CD4-positive, alpha-beta T cell treated with Interleukin-15 for 4 hours (primary cell): ENCODE data around the gene KLHL22.
A peak's percentile ranks its signal among the peaks of the same experiment; 100 is the strongest.
"Not testable (repeated sequence)": the region's sequence is repeated elsewhere in the genome, so short reads cannot be mapped to it uniquely, and the experiment has no call there.

Source experiments
- DNase-seq: peaks from one replicate; pipeline ENCODE4 v3.0.0-alpha.2; 2020; ENCODE audit warnings: low spot score

The KLHL22 gene

DNA sequence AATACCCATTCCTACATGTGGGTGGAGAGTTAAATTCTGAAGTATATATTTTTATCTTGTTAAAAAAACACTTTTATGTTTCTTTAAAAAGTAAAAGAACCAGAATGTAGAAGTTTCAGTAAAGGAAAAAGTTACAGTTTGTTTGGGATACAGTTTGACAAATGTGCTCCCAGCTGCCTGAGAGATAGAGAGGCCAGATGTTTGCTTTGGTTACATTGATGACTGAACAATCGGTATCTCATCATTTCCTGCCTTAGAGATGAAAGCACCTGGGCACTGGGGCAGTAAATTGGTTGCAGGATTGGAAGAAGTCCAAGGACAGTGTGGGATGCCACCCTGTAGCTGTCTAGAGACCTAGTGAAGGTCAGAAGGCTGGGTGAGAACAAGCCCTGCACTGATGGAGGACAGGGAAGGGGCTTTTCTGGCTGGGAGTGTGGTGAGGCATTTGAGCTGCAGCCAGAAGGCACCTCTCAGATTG, 28.4 kb upstream of the KLHL22 start:
- DNase-seq: peak; percentile 47

DNA sequence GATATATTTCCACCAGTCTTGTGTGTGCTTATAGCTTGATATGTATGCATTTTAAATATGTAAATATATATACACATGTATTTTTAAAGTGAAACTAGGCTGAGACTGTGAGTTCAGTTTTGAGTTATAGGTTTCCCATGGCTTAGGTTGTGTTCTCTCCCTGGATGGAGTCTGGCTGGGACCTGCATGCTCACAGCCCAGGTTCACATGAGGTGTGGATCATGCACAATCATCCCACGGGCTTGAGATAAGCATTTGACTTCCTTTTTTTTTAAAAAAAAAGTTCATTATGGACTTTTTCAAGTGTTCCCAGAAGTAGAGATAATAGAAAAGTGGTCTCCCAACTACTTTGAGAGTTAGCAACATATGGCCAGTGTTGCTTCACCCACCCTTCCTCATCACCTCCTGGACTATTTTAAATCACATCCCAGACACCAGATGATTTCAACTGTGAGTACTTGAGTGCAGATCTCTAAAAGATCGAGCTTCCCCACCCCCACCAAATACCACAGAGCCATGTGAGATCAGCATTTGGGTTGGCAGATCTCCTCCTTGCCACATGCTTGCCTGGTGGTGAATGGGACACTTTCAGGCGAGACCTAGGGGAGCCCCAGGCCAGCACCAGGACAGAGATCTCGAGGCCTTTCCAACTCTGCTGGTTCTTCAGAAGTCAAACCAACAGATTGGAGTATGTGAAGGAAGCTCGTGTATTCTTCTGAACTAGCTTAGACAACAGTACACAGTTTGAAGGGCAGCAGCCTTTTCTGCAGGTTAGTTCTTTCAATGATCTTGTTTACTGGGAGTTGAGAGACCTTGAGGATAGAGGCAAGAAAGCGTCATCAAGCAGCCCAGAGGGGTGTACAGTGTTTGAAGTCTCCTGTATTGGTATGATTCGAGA, 27.7 kb upstream of the KLHL22 start:
- DNase-seq: peak; percentile 27

DNA sequence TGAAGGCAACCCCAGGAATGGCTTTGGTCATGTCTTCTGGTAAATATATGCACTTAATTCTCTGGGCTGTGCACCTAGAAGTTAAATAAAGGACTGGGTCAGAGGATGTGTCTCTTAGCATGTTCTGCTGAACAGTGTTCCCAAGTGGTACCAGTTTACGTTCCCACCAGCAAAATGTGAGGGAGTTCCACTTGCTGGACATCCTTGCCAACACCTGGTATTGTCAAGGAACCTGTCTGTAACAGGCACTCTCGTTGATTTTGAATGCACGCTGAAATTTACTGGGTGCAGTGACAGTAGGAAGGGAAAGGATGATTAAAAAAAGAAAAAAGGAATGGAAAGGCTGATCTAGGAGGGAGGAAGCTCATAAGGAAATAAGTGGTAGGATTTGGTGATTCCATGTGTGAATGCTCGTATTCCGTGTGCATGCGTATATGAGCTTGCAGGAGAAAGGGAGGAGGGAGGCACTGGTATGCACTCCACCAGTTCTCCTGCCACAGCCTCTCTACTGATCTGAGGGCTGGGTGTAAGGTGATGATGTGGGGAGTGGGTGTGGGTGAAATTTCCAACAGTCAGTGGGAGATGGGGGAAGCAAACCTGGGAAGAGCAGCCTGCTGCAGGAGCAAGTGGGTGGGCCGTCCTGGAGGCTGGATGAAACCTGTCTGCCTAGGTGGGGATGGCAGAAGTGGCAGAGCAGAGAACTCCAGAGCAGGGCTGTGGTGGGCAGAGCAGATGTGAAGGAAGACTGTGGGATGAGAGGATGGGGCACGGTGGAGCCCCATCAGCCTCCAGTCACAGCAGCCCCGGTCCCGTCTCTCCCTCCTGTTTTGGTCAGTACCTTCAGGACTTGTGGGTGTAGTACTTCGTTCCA, 26.8 kb upstream of the KLHL22 start:
- DNase-seq: no peak

DNA sequence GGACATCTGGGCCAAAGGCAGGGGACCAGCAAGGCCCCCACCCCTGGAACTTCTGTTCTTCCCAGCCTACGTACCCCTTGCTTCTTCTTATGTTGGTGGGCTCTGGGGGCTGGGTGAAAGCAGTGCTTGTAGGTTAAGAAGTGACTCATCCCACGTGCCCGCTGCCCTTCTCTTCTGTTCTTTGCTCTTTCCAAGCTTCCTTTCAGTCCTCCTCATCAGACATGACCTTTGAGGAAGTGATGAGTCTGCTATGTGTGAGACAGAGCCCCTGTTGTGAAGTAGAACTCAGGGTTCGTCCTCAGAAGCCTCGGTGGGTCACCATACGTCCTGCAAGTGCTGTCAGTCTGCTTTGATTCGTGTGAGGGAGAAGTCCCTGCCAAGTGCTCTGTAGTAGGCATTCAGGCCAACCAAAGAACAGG, 24.5 kb upstream of the KLHL22 start:
- DNase-seq: peak; percentile 50

DNA sequence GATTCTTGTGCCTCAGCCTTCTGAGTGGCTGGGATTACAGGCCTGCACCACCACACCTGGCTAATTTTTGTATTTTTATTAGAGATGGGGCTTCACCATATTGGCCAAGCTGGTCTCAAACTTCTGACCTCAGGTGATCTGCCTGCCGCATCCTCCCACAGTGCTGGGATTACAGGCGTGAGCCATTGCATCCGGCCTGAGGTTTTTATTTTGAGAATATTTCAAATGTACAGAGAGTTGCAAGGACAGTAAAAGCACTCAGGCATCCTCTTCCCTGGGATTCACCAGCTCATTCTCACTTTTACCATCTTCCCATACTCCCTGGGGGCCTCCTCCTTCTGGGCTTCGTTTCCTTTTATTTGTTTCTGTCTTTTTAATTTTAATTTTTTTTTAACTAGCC, 24.0 kb upstream of the KLHL22 start:
- DNase-seq: no peak

DNA sequence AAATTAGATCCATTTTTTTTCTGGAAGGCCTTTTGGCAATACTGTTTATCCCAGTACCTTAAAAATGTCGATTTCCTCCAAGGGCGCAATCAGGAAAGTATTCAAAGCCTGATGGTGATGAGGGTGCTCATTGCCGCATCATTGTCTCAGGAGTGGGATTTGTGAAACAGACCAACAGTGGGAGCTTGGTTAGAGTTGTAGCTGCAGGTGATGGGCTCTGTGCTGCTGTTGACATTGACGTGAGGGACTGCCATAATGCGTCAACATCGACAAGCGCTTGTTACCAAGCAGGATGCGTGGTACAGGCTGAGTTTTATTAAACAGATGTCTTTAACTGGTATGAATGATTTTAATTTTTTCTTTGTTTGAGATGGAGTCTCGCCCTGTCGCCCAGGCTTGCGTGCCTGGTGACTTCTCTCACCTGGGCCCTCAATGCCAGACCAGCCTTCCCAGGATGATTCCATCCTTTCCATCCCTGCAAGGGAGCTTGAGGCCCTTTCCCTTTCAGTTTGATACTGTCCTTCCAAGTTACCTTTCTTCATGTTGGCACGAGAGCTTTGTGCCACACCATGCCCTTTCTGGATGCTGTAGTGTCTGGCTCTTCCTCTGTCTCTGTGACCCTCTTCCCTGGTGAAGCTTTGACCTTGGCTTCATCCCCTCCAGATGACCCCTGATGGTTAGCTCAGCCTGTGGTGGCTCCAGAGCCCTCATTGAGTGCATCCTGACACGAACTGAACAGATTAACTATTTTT, 22.4 kb upstream of the KLHL22 start:
- DNase-seq: no peak

DNA sequence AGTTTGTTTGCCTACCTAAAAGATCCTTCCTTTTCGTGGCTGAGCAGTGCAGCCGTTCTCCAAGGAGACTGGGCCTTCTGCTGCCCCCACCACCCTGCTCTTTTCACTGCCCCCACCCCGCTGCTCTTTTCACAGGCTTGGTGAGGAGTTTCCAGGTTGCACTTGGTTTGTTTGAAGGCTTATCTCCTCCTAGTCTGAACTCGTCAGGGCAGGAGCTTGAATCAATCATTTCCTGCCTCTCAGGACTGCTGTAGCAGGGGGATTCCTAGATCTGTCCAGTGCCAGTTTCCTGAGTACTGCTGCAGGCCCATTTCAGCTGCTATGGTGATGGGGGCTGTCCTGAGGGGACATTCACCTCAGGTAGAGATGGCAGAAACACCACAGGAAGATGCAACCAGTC, 21.8 kb upstream of the KLHL22 start:
- no peak for DNase-seq

DNA sequence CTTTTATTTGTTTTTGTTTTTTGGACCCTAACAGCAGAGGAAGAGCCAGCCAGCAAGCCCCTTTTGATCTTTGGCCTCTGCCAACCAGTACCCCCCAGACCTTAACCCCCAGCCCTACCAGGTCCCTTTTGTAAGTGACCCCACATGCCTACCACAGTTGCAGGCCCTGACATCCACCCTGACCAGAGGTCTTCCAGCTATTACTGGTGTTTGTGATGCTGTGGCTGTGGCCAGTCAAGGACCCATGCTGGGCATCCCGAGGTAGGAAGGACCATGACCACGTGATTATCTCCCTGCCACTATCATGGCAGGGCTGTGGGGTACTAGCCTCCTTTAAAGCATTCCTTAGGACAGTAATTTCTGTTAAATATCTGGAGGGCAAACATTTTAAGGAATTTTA, 20.8 kb upstream of the KLHL22 start:
- DNase-seq: no peak

DNA sequence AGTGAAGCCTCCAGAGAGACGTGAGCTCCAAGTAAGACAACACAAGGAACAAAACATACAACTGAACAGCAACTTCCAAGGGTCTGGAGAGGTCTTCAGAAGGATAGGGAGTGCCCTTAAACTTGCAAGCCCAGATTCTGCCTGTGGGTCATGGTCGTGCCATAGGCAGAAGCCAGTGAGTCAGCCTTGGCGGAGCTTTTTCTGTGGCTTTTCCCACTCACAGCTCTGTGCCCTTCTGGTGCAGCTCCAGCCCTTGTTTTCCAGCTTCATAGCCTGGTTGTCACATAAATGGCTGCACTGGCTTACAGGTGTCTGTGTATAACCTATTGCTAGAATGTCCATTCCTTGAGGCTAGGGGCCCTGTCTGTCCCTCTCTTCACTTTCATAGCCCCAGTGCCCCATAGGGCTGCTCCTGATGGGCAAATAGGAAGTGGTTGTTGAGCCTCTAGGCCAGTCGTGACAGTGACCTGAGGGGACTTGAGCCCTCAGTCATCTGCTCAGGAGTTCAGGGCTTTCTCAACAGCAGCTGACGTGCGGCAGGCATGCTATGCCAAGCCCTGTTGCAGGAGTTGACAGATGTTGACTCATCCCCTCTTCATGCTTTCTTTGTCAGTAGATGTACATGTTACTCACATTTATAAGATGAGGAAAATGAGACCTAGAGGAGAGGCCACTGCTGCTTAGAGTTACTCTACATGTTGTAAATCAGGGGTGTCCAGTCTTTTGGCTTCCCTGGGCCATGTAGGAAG, 19.2 kb upstream of the KLHL22 start:
- no peak for DNase-seq

DNA sequence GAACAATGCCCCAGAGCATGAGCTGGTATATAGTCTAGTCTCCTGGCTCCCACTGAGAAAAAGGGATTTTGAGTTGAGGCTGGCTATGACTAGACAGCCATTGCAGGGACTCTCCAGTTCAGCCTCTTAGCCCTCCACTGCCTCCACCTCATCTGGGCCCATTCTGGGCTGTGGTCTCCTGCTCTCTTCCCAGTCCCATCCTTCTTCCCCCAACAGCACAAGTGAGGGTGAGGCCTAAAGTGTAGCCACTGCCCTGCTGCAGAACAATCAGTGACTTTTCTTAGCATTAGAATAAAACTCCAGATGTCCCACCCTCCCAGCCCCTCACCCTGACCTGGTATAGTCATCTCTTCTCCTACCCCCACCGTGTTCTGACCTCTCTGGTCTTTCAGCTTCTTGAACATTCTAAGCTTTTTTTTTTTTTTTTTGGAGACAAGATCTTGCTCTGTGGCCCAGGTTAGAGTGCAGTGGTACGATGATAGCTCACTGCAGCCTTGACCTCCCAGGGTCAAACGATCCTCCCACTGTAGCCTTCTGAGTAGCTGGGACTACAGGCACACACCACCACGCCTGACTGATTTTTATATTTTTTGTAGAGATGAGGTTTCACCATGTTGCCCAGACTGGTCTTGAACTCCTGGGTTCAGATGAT, 16.1 kb upstream of the KLHL22 start:
- DNase-seq: no peak

DNA sequence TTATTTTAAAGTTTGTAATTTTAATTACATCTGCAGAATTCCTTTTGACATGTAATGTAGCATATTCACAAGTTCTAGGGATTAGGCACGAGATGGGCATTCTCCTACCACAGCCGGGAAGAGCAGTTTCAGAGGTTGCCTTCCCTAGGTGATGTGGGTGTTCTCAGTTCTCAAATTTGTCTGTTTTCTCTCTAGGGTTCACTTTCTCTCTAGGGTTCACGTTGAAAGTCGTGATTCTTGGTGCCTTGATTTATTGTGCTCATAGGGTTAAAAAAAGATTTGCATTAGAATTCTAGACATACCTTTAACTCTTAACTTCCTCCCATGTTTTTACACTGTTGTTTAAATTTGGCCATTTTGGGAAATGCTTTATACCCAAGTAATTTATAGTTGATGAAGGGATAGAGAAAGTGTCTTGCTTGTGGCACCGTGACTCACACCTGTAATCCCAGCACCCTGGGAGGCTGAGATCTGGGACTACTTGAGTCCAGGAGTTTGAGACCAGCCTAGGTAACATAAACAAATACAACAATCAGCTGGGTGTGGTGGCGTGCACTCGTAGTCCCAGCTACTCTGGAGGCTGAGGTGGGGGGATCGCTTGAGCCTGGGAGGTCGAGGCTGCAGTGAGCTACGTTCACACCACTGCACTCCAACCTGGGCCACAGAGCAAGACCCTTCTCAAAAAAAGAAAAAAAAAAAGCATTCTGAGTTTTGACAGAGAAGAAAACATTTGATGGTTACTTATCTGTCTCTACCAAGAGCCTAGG, 15.4 kb upstream of the KLHL22 start:
- DNase-seq: no peak

DNA sequence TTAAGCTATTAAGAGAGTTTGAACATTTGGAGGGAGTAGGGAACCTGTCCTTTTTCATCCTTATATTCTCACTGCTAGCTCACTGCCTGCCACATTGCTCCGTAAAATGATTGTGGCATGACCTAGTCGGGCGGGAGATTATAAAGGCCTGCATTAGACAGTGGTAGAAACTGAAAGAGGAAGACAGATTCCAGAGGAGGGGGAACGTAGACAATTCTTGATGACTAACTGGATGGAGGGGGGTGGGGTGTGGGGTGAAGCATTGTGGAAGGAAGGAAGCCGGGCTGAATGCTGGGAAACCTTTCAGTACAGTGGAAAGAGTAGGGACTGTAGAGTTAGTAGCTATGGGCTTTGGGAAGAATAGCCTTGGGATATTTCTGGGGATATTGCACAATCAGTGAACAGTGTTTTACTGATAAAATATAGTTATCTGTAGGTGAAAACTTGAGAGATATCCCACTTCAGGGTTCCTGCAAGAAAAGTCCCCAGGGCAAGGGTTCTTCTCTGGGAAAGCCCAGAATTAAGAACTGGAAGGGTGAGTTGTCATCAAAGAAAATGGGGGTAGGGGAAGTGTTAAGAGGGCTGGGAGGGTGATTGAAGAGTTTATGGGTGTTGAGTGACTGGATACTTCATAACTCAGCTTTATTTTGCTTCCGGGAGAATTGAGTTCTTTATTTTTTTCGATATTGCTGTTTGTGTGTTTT, 13.9 kb upstream of the KLHL22 start:
- DNase-seq: peak; percentile 70

DNA sequence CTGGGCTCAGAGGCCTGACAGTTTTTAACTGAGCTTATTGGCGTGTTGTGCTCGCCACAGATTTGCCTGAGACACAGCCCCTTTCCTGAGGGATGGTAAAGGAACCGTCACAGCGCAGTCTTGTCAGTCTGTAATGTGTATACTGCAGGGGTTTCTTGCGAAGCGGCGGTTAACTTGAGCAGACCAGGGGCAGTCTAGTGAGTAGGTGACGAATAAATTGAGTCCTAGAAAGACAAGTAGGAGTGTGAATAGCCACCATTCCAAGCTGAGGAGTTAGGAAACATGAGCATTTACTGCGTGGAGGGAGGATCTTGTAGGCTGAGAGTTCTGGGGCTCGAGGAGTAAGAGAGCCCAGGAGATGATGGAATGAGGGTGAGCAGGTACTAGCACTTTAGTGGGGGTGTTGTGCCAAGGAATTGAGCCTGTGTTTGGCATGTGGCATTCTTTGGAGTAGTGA, 13.2 kb upstream of the KLHL22 start:
- no peak for DNase-seq

DNA sequence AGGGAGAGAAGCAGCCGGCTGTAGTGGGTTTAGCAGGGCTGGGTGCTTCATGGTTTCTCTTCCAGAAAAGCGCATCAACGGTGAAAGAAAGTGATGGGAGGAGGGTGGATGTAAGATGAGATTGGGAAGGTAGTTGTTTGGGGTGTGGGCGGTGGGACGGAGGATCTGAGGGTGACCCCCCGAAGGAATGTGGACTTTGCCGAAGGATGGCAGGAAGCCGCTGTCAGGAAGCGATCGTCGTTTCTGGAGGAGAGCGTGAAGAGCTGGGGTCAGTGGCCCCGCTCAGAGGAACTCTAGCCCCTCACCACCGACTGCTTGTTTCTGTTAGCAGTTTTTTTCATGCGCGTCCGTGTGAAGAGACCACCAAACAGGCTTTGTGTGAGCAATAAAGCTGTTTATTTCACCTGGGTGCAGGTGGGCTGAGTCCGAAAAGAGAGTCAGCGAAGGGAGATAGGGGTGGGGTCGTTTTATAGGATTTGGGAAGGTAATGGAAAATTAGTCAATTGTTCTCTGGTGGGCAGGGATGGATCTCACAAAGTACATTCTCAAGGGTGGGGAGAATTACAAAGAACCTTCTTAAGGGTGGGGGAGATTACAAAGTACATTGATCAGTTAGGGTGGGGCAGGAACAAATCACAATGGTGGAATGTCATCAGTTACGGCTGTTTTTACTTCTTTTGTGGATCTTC, 12.6 kb upstream of the KLHL22 start:
- DNase-seq: not testable (repeated sequence)

DNA sequence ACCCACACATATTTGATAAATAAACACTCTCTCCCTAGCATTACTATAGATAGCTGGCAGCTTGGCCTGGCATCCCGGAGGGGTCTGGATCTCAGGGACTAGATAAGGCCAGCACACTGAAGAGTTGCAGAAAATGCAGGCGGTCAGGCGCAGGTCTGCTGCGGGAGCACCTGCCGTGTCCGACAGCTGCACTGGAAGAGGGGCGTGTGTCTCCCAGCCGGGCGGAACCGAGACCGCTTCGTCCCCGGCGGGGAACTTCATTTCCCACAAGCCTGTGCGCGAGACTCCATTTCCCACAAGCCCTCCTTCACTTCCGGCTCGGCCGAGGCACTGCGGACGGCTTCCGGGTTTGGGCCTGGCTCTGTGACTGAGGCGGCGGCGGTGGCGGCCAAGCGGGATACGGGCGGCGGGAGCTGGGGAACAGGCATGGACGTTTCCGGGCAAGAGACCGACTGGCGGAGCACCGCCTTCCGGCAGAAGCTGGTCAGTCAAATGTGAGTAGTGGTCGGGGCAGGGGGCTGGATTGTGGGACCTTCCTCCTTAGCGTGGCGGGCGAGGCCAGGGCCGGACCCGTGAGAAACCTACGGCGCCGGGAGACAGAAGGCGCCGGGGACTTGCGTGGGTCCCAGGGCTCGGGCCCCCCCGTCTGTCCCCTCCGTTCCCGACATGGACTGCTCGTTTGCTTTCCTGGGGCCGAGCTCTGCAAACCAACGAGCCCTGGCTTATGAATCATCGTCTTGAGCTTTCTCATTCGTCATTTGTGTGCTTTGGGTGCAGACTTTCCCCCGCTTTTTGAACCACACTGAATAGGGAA, 11.9 kb upstream of the KLHL22 start, which contains the start of gene MED15:
Gene MED15, plus strand, starts transcription at position 358 of the 814 bp plus-strand sequence. Its CDS starts 69 bp downstream, at position 427.
- DNase-seq: peak; percentile 87

DNA sequence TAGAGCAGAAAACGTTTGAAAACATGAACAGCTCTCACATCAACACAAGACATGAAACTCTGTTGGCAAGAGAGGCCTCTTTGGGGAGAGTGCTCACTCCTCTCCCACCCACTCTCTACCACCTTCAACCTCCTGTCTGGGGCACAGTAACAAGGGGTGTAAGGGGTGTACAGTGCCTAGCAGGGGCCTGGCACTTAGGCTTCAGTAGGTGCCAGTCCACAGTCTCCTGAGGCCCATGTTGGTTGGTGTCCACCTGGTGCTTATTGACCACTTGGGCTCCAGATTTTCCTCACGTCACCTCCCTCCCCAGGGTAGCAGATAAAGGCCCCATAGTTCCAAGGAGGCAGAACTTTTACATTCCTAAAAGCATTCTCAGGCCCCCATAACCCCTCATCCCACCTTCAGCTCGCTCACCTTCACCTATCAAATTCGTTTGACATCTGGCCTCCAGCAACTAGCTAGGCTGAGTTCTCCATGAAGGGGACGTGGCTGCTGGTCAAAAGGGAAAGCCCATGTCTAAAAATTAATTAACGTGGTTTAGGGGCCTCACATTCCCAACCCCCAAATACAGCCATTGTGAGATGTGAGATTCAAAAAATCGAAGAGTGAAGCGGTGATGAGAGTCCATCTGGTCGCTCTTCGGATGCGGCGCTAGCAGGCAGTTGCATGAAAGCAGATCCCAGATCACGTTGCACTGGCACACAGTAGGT, 11.1 kb upstream of the KLHL22 start:
- no peak for DNase-seq

DNA sequence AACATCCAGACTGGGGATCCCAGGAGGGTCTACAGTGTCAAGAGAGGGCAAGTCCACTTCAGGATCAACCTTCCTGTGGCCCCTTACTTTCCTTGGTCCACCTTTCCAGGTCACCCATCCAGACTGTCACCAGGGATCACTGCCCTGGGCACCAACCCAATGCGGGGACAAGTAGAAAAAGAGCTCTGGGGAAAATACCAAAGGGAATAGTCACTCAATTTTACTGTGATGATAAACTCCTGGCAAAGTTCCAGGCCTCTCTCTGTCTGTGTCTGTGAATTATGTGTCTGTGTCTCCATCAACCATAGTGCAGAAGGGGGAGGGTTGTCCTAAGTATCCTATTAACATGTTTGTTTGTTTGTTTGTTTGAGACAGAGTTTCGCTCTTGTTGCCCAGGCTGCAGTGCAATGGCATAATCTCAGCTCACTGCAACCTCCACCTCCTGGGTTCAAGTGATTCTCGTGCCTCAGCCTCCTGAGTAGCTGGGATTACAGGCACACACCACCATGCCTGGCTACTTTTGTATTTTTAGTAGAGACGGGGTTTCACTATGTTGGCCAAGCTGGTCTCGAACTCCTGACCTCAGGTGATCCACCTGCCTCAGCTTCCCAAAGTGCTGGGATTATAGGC, 8.8 kb upstream of the KLHL22 start:
- not testable (repeated sequence) for DNase-seq
